Heart right ventricle (tissue), 16 donors: ENCODE measurements around the gene ADH4. TPM values are rescaled to one million over a fixed set of nuclear protein-coding genes. Genes with fewer than 3 reads are reported as not detected.
"Not testable (repeated sequence)": the region's sequence is repeated elsewhere in the genome, so short reads cannot be mapped to it uniquely, and the experiment has no call there.

Source experiments
- ATAC-seq, 8 donors: fragments of 200-7000 bp; cut with Tn5 transposase; one replicate each; pipeline ENCODE4 v1.9.1; 2020; ENCODE audit warnings: mild to moderate bottlenecking in 8 of 8, moderate library complexity in 8 of 8, moderate number of reproducible peaks in 1 of 8
- DNase-seq, 2 donors: peaks; one replicate each; pipeline ENCODE4 v3.0.0-alpha.2; 2020
- H3K27ac ChIP-seq, 10 donors: fragments of 200-600 bp; sonication (generic) in 2 of 10; one replicate each; pipeline versions ENCODE4 v1.5.0 to v1.8.0; 2020 to 2022; ENCODE audit warnings: mild to moderate bottlenecking in 3 of 10
- H3K27me3 ChIP-seq, 7 donors: fragments of 200-600 bp; one replicate each; pipeline ENCODE4 v1.8.0; 2021 to 2022; ENCODE audit warnings: mild to moderate bottlenecking in 2 of 7
- H3K36me3 ChIP-seq, 9 donors: fragments of 200-600 bp; sonication (generic) in 1 of 9; one replicate each; pipeline versions ENCODE4 v1.5.0 to v1.8.0; 2020 to 2022; ENCODE audit warnings: mild to moderate bottlenecking in 2 of 9
- H3K4me1 ChIP-seq, 9 donors: fragments of 200-600 bp; sonication (generic) in 1 of 9; one replicate each; pipeline versions ENCODE4 v1.5.0 to v1.8.0; 2020 to 2022; ENCODE audit warnings: mild to moderate bottlenecking in 4 of 9
- H3K4me3 ChIP-seq, 10 donors: fragments of 200-600 bp; sonication (generic) in 2 of 10; one replicate each; pipeline versions ENCODE4 v1.5.0 to v1.8.0; 2020 to 2022; ENCODE audit warnings: mild to moderate bottlenecking in 7 of 10, moderate library complexity in 2 of 10
- H3K9me3 ChIP-seq, 11 donors: fragments of 200-600 bp in 10 of 11; sonication (generic) in 2 of 11; one replicate each; pipeline versions ENCODE4 v1.5.0 to v1.8.0; 2013 to 2022; ENCODE audit warnings: mild to moderate bottlenecking in 2 of 11, control low read depth in 1 of 11, moderate library complexity in 1 of 11
- WGBS, 2 donors: extraction: QIAGEN DNeasy Blood & Tissue Kit; methylation state at CpG; one replicate each; pipeline ENCODE4 v1.1.7; 2013; ENCODE audit warnings: inconsistent platforms in 1 of 2; 5-methylcytosine and 5-hydroxymethylcytosine counted together
- intact Hi-C, 10 donors: fragments of 100-400 bp; cut with DNase I; formaldehyde crosslinking; loops; one replicate each; pipeline versions ENCODE4 v1.11.1 to v1.14.2; 2022
- polyA plus RNA-seq, 2 donors: library from polyadenylated mRNA; stranded (reverse); fragments of 200-250 nt; gene quantifications; one replicate each; pipeline ENCODE4 v1.2.3, GENCODE V29; 2013
- total RNA-seq, 10 donors: library from RNA; stranded (reverse); fragmentation: NEBNext Ultra II Directional in 3 of 10; extraction: Animal tissue kit (Norgen Biotek cat#: 25700) in 3 of 10; gene quantifications; one replicate each; pipeline versions ENCODE4 v1.2.1 to v1.2.4, GENCODE V29; 2021 to 2023
- TF ChIP-seq, protein P1 (sequence below), 9 donors: fragments of 200-600 bp; sonication (generic) in 2 of 9; IDR thresholded peaks; one replicate each; pipeline versions ENCODE4 v1.5.0 to v1.8.0; 2021 to 2022; ENCODE audit warnings: antibody characterized with exemption in 9 of 9, mild to moderate bottlenecking in 5 of 9, moderate library complexity in 1 of 9
- donor health status: Arrhythmogenic right ventricular cardiomyopathy.
- donor health status: ischemic (EF 13 %, LVEDD 7.1; RV severe dilation, severe dysfunction).
- donor health status: healthy with polysubstance abuse.
- donor health status: DM: no; HTN: yes; CAD: no.
- donor health status: DM: no; HTN: no; CAD: no.
- donor health status: ischemic (EF 25% LVEDD 6.9; RV normal size, moderate dysfunction).
- donor health status: ischemic (EF 25% LVEDD 5.7; RV mildly dilated, moderate dysfunction).
- donor health status: healthy.
- donor health status: DM: yes; HTN: yes; CAD: no.
- donor health status: Ischemic cardiomyopathy.
- donor health status: ischemic (EF 35%, LVEDD 5.7; RV mildly dilated, moderate dysfunction).
- donor health status: nonischemic (EF 11% LVEDD 7.7; RV severe dilation, severe dysfunction).
- donor health status: DM: yes; HTN: yes; CAD: no.
- donor health status: PGD.
- donor health status: ischemic (EF 29% LVEDD 5.4; RV normal size, mild dysfunction).
- donor health status: nonischemic (EF 23%, LVEDD 6.1; RV moderate dilation, normal function).

ADH4 gene
- total and polyA plus RNA-seq, 12 donors = 0.04 TPM; not detected in 11

- TF ChIP-seq, protein P1, sequence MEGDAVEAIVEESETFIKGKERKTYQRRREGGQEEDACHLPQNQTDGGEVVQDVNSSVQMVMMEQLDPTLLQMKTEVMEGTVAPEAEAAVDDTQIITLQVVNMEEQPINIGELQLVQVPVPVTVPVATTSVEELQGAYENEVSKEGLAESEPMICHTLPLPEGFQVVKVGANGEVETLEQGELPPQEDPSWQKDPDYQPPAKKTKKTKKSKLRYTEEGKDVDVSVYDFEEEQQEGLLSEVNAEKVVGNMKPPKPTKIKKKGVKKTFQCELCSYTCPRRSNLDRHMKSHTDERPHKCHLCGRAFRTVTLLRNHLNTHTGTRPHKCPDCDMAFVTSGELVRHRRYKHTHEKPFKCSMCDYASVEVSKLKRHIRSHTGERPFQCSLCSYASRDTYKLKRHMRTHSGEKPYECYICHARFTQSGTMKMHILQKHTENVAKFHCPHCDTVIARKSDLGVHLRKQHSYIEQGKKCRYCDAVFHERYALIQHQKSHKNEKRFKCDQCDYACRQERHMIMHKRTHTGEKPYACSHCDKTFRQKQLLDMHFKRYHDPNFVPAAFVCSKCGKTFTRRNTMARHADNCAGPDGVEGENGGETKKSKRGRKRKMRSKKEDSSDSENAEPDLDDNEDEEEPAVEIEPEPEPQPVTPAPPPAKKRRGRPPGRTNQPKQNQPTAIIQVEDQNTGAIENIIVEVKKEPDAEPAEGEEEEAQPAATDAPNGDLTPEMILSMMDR (IDR thresholded peaks at IDR 0.05) = no peak
- Histone ChIP-seq H3K27me3 (no peaks in the 10 kb centered on the region), H3K36me3 (no peaks in the 10 kb centered on the region), H3K27ac (no peak overlapping the region), H3K4me1 (no peaks in the 10 kb centered on the region), H3K9me3 (peaks cover 0 to 7% (median 0%) of the 10 kb centered on the region in 11 donors), H3K4me3 (no peak overlapping the region)
- WGBS, 2 donors = 86 to 87% methylated on average over 4 of the region's 4 CpGs
- ATAC-seq = no peak
- intact Hi-C loops = loop anchor here in 6 of 10 donors (5.0 to 10.0 kb wide), 3 partner anchors 286 to 346 kb away; no protein-coding TSS in a partner anchor
- no peak for DNase-seq
These were observed 23.1 kb downstream of the ADH4 start for GRCh38 chr4:99121008-99121407.

- H3K27me3 ChIP-seq = no peaks in the 10 kb centered on the region
- ATAC-seq (no peak), DNase-seq (no peak)
- H3K4me1 ChIP-seq = no peaks in the 10 kb centered on the region
- intact Hi-C loops = loop anchor here in 6 of 10 donors (5.0 to 10.0 kb wide), 3 partner anchors 287 to 347 kb away; no protein-coding TSS in a partner anchor
- no peak overlapping the region for H3K27ac ChIP-seq
- TF ChIP-seq, protein P1 (IDR thresholded peaks at IDR 0.05) = no peak
- H3K9me3 ChIP-seq = peaks cover 0 to 7% (median 0%) of the 10 kb centered on the region in 11 donors
- 94 to 97% methylated on average over 5 of the region's 5 CpGs for WGBS, 2 donors
- no peaks in the 10 kb centered on the region for H3K36me3 ChIP-seq
- H3K4me3 ChIP-seq = no peak overlapping the region
These were observed 23.6 kb downstream of the ADH4 start for GRCh38 chr4:99120501-99120900.

DNA sequence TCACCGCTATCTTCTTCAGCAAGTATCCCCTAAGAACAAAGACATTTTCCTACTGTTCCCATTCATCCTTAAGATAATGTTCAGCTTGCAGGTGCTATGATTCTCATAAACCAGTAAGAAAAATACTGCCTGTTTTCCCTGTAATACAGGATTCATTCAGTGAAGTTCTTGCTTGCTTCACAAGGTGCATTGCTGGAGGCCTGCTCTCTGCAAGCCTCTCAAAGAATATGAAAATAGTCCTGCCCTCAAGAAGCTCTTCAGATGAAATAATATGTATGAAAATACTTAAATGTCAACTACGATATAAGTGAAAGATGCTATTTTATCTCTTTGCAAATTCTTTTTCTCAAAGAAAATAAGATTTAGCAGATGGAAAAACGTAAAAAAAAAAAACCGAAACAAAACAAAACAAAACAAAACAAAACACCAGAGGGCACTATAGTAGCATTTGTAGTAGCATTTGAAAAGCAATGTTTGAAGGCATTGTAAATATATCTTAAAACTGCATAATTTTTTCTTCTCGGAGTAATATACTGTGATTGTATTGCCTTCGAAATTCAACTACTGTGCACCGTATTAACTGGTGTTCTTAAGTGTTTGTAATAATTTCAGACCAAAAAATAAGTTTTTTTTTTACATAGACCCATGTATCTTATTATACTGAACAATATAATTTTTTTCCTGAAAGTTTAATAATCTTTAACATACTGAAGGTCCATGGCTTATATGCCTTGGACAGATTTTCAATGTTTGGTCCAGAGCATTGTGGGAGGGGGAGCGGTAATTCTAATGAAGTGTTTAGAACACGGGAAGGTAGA, 26.0 kb downstream of the ADH4 start:
- no peaks in the 10 kb centered on the region for H3K27me3 ChIP-seq
- no peaks in the 10 kb centered on the region for H3K4me1 ChIP-seq
- H3K27ac ChIP-seq = no peak overlapping the region
- TF ChIP-seq, protein P1 (IDR thresholded peaks at IDR 0.05) = peak; percentile 14 to 65 (median 47)
- peaks cover 0 to 7% (median 0%) of the 10 kb centered on the region in 11 donors for H3K9me3 ChIP-seq
- WGBS, 2 donors = 63 to 67% methylated on average over 9 of the region's 9 CpGs
- ATAC-seq (no peak), DNase-seq (no peak)
- intact Hi-C loops = loop anchor here in 7 of 10 donors (1.0 to 5.0 kb wide), 7 partner anchors 287 to 345 kb away; no protein-coding TSS in a partner anchor
- H3K4me3 ChIP-seq = no peak overlapping the region
- no peaks in the 10 kb centered on the region for H3K36me3 ChIP-seq

- H3K27ac ChIP-seq, H3K4me1 ChIP-seq, H3K36me3 ChIP-seq, H3K27me3 ChIP-seq, H3K9me3 ChIP-seq, ATAC-seq, DNase-seq, H3K4me3 ChIP-seq: not testable (repeated sequence)
- WGBS, 2 donors = 93 to 95% methylated on average over 29 of the region's 29 CpGs
- intact Hi-C loops = loop anchor here in 2 of 10 donors (5.0 kb wide), 2 partner anchors 290 to 345 kb away; no protein-coding TSS in a partner anchor
These were observed 26.8 kb downstream of the ADH4 start for GRCh38 chr4:99117122-99117841.

DNA sequence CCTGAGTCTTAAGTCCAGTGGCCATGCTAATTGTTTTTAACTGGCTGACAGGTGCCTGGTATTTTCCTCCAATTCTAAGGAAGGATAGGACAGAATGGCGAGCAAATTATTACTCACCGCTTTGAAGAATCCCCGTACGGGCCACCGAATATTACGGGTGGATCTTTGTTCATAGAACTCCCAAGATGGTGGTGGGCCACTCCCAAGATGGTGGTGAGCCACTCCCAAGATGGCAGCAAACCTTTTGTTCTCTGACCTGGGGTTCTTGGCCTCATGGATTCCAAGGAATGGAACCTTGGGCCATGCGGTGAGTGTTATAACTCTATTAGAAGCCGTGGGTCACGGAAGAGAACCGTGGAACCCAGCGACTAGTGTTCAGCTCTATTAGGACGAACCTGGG, 34.8 kb downstream of the ADH4 start:
- H3K4me1 ChIP-seq, intact Hi-C loops, H3K27ac ChIP-seq, H3K36me3 ChIP-seq, H3K9me3 ChIP-seq, H3K4me3 ChIP-seq, ATAC-seq, H3K27me3 ChIP-seq, DNase-seq: not testable (repeated sequence)
- 95 to 99% methylated on average over 12 of the region's 12 CpGs for WGBS, 2 donors
